Measurements from ENCODE around the gene GAA.

DNA sequence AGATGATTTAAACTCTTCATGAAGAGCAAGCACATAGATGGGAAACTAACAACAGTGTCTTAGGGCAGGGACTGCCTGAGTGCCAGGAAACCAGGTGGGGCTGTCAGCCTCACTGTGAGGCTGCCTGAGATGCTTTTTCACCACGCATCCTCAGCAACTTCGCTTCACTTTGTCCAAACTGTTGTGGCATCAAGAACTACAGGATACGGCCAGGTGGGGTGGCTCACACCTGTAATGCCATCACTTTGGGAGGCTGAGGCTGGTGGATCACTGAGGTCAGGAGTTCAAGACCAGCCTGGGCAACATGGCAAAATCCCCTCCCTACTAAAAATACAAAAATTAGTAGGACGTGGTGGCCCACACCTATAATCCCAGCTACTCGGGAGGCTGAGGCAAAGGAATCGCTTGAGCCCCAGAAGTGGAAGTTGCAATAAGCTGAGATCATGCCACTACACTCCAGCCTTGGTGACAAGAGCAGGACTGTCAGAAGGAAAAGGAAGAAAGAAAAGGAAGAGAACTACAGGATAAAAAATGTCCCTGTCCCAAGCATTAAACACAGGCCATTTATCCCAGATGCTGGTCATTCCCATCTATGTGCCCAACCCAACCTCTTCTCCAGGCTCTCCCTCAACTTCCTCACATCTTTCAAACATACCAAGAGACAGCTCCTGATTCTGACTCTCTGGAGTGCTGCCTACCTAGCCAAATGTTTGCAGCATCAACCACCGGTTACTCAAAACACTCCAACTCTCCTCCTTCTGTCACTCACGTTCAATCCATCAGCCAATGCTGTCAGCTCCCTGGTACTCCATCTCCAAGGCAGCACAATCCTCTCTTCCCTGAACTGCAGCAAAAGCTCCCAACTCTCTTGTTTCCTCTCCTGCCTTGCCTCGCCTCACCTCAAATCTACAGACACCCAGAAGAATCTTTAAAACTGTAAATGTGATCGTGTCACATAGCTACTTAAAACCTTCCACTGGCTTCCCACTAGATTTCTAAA lies 44.0 kb downstream of the GAA start:
- TF ChIP-seq, protein P1, sequence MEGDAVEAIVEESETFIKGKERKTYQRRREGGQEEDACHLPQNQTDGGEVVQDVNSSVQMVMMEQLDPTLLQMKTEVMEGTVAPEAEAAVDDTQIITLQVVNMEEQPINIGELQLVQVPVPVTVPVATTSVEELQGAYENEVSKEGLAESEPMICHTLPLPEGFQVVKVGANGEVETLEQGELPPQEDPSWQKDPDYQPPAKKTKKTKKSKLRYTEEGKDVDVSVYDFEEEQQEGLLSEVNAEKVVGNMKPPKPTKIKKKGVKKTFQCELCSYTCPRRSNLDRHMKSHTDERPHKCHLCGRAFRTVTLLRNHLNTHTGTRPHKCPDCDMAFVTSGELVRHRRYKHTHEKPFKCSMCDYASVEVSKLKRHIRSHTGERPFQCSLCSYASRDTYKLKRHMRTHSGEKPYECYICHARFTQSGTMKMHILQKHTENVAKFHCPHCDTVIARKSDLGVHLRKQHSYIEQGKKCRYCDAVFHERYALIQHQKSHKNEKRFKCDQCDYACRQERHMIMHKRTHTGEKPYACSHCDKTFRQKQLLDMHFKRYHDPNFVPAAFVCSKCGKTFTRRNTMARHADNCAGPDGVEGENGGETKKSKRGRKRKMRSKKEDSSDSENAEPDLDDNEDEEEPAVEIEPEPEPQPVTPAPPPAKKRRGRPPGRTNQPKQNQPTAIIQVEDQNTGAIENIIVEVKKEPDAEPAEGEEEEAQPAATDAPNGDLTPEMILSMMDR (IDR thresholded peaks at IDR 0.05) = no peak
- TF ChIP-seq POLR2A (IDR thresholded peaks at IDR 0.05) = no peak
